Measurements from ENCODE around the gene TUB.

The TUB gene

GRCh38 chr11:8070417-8071115, 10.4 kb upstream of the TUB start:
- peak; percentile 10 for DNase-seq

- DNase-seq = no peak
Measured at GRCh38 chr11:8071616-8072581, 9.1 kb upstream of the TUB start.

- DNase-seq = no peak
Measured at GRCh38 chr11:8075119-8075726, 5.8 kb upstream of the TUB start.

- DNase-seq = no peak
Measured at GRCh38 chr11:8079111-8079675, 1.8 kb upstream of the TUB start.

GRCh38 chr11:8080069-8080670, 841 bp upstream of the TUB start:
- DNase-seq = no peak

- DNase-seq = no peak
Measured at GRCh38 chr11:8081591-8082250, 710 bp downstream of the TUB start.

- no peak for DNase-seq
Measured at GRCh38 chr11:8082391-8083087, 1.5 kb downstream of the TUB start.

GRCh38 chr11:8083088-8083395, 2.0 kb downstream of the TUB start:
- DNase-seq = no peak

- no peak for DNase-seq
Measured at GRCh38 chr11:8083871-8084281, 2.9 kb downstream of the TUB start.

- DNase-seq = no peak
Measured at GRCh38 chr11:8084352-8084751, 3.3 kb downstream of the TUB start.

- DNase-seq = no peak
Measured at GRCh38 chr11:8085011-8085645, 4.1 kb downstream of the TUB start.

GRCh38 chr11:8086001-8086479, 5.0 kb downstream of the TUB start:
- no peak for DNase-seq

GRCh38 chr11:8086571-8086970, 5.6 kb downstream of the TUB start:
- no peak for DNase-seq

- DNase-seq = no peak
Measured at GRCh38 chr11:8087185-8087584, 6.2 kb downstream of the TUB start.

- DNase-seq = no peak
Measured at GRCh38 chr11:8087756-8088155, 6.7 kb downstream of the TUB start.

GRCh38 chr11:8089791-8090510, 8.9 kb downstream of the TUB start:
- no peak for DNase-seq

- no peak for DNase-seq
Measured at GRCh38 chr11:8090756-8091155, 9.7 kb downstream of the TUB start.

- no peak for DNase-seq
Measured at GRCh38 chr11:8091721-8092120, 10.7 kb downstream of the TUB start.

- DNase-seq = peak; percentile 14
Measured at GRCh38 chr11:8092587-8093424, 11.8 kb downstream of the TUB start.
